HEK293T (cell line): ENCODE results near the gene RAB22A.

Source experiments
- CTCF ChIA-PET: fragments of 350-600 bp; formaldehyde crosslinking; extraction: SDS; loops from one replicate; lab custom pipeline; 2021; ENCODE audit warnings: antibody characterized with exemption, inconsistent platforms; lab: Yijun Ruan, JAX
- POLR2A ChIA-PET: fragments of 350-600 bp; formaldehyde crosslinking; extraction: SDS; loops from one replicate; lab custom pipeline; 2020; ENCODE audit warnings: antibody characterized with exemption, inconsistent platforms; lab: Yijun Ruan, JAX
- DNase-seq: peaks from one replicate; pipeline ENCODE4 v3.0.0; 2012; ENCODE audit warnings: mixed read lengths; ENCODE audit errors: extremely low spot score
- ELF4 ChIP-seq: fragments of 450-650 bp; IDR thresholded peaks from 2 replicates; pipeline ENCODE4 v1.6.1; 2017; ENCODE audit warnings: antibody characterized with exemption
- FOXA1 ChIP-seq: fragments of 450-650 bp; IDR thresholded peaks from 2 replicates; pipeline ENCODE4 v1.6.1; 2016; ENCODE audit warnings: mild to moderate bottlenecking
- SUZ12 ChIP-seq: fragments of 450-650 bp; IDR thresholded peaks from 2 replicates; pipeline ENCODE4 v1.6.1; 2016; ENCODE audit warnings: mild to moderate bottlenecking

RAB22A gene

GRCh38 chr20:58416835-58417234 is 107.3 kb downstream of the RAB22A start:
- POLR2A ChIA-PET, result no interaction called here
- CTCF ChIA-PET, result no interaction called here

More at GRCh38 chr20:58416835-58417234, 107.3 kb downstream of the RAB22A start:
- no peak for TF ChIP-seq SUZ12
- no peak for TF ChIP-seq ELF4
- no peak for TF ChIP-seq FOXA1
- DNase-seq, result no peak
